HG03108 (cell line): ENCODE measurements around the gene PRKACA.
A peak's percentile ranks its signal among the peaks of the same experiment; 100 is the strongest.

Experiments
- ATAC-seq: cut with Tn5 transposase; IDR thresholded peaks from one replicate; pipeline ENCODE4 v1.9.1; 2021; ENCODE audit warnings: moderate library complexity; ENCODE audit not compliant: unreplicated experiment

Gene PRKACA

GRCh38 chr19:14073261-14073924 is 44.2 kb downstream of the PRKACA start:
- ATAC-seq, result peak; percentile 53

- no peak for ATAC-seq
These were observed 44.9 kb downstream of the PRKACA start, which contains the start of gene MISP3 for GRCh38 chr19:14072535-14073260. TSS of gene MISP3 (plus strand) at chr19:14072786. CDS start at chr19:14073310, 524 bp downstream.

- no peak for ATAC-seq
These were observed 47.1 kb downstream of the PRKACA start for GRCh38 chr19:14070268-14071050.

- no peak for ATAC-seq
These were observed 51.4 kb downstream of the PRKACA start for GRCh38 chr19:14066134-14066533.

- ATAC-seq, result no peak
These were observed 54.5 kb downstream of the PRKACA start for GRCh38 chr19:14063105-14063504.

GRCh38 chr19:14062558-14062855 is 55.1 kb downstream of the PRKACA start:
- ATAC-seq, result no peak

GRCh38 chr19:14061751-14062557 is 55.6 kb downstream of the PRKACA start, which contains the start of gene PALM3:
TSS of gene PALM3 (minus strand) at chr19:14062076. CDS start at chr19:14061980, 96 bp downstream.
- no peak for ATAC-seq

- ATAC-seq, result no peak
These were observed 56.3 kb downstream of the PRKACA start for GRCh38 chr19:14061081-14061749.

GRCh38 chr19:14059652-14060155 is 57.9 kb downstream of the PRKACA start:
- ATAC-seq, result no peak

GRCh38 chr19:14059093-14059480 is 58.5 kb downstream of the PRKACA start:
- ATAC-seq, result no peak

GRCh38 chr19:14058182-14059092 is 59.1 kb downstream of the PRKACA start:
- no peak for ATAC-seq

GRCh38 chr19:14056741-14057356 is 60.7 kb downstream of the PRKACA start:
- no peak for ATAC-seq

- ATAC-seq, result no peak
These were observed 61.4 kb downstream of the PRKACA start for GRCh38 chr19:14056069-14056666.

GRCh38 chr19:14055396-14055795 is 62.2 kb downstream of the PRKACA start:
- ATAC-seq, result no peak

- ATAC-seq, result no peak
These were observed 62.8 kb downstream of the PRKACA start for GRCh38 chr19:14054721-14055120.

GRCh38 chr19:14054099-14054498 is 63.5 kb downstream of the PRKACA start:
- no peak for ATAC-seq

- no peak for ATAC-seq
These were observed 64.1 kb downstream of the PRKACA start for GRCh38 chr19:14053500-14053899.

GRCh38 chr19:14053032-14053431 is 64.5 kb downstream of the PRKACA start:
- ATAC-seq, result no peak
